ENCODE measurements around the gene SMAD3.

DNA sequence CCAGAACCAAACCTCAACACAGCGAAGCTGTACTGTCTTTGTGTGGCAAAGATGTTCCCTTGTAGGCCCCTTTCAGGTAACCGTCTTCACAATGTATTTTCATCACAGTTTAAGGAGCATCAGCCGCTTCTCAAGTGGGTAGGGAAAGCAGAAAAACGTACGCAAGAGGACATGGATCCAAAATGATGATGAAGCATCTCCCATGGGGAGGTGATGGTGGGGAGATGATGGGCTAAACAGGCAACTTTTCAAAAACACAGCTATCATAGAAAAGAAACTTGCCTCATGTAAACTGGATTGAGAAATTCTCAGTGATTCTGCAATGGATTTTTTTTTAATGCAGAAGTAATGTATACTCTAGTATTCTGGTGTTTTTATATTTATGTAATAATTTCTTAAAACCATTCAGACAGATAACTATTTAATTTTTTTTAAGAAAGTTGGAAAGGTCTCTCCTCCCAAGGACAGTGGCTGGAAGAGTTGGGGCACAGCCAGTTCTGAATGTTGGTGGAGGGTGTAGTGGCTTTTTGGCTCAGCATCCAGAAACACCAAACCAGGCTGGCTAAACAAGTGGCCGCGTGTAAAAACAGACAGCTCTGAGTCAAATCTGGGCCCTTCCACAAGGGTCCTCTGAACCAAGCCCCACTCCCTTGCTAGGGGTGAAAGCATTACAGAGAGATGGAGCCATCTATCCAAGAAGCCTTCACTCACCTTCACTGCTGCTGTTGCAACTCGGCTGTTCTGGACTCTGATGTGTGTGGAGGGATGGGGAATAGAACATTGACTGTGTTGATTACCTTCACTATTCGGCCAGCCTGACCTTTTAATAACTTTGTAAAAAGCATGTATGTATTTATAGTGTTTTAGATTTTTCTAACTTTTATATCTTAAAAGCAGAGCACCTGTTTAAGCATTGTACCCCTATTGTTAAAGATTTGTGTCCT is 129.0 kb downstream of the SMAD3 start:
- TF ChIP-seq YY1 (IDR thresholded peaks at IDR 0.05; ENCODE audit: insufficient read depth, insufficient read length), result no peak
- TF ChIP-seq SUZ12 (IDR thresholded peaks at IDR 0.05; ENCODE audit: extremely low read depth, insufficient read depth, insufficient read length), result no peak
